Stimulated activated naive B cell treated with anti-CD40 and anti-IgM and Interleukin-4, amounts not matched to agents 10 μg/mL and 1 μg/mL and 100 μg/mL, for 72 hours (primary cell): Measurements from ENCODE around the gene AK9.
A peak's percentile ranks its signal among the peaks of the same experiment; 100 is the strongest.
"Not testable (repeated sequence)": the region's sequence is repeated elsewhere in the genome, so short reads cannot be mapped to it uniquely, and the experiment has no call there.

Source experiments
- ATAC-seq, 2 donors: fragments of 150-1000 bp; cut with Tn5 transposase; replicated peaks; 2 replicates each; pipeline ENCODE4 v1.10.0; 2021; ENCODE audit warnings: moderate library complexity in 1 of 2
- DNase-seq: peaks from one replicate; pipeline ENCODE4 v3.0.0; 2021
- H3K27ac Mint-ChIP-seq: one replicate; pipeline ENCODE4 v1.8.0; 2022; ENCODE audit warnings: mild to moderate bottlenecking, mixed read lengths
- H3K27me3 Mint-ChIP-seq, 2 donors: one replicate each; pipeline ENCODE4 v1.8.0; 2022; ENCODE audit warnings: mixed read lengths in 2 of 2
- H3K36me3 Mint-ChIP-seq, 2 donors: one replicate each; pipeline ENCODE4 v1.8.0; 2022; ENCODE audit warnings: mixed read lengths in 2 of 2, mild to moderate bottlenecking in 1 of 2
- H3K4me1 Mint-ChIP-seq, 2 donors: one replicate each; pipeline ENCODE4 v1.8.0; 2022; ENCODE audit warnings: mixed read lengths in 2 of 2, mild to moderate bottlenecking in 1 of 2
- H3K4me3 Mint-ChIP-seq, 2 donors: one replicate each; pipeline ENCODE4 v1.8.0; 2022; ENCODE audit warnings: mild to moderate bottlenecking in 2 of 2, mixed read lengths in 2 of 2, moderate library complexity in 1 of 2
- H3K9me3 Mint-ChIP-seq, 2 donors: one replicate each; pipeline ENCODE4 v1.8.0; 2022; ENCODE audit warnings: mixed read lengths in 2 of 2, mild to moderate bottlenecking in 1 of 2

AK9 gene

DNA sequence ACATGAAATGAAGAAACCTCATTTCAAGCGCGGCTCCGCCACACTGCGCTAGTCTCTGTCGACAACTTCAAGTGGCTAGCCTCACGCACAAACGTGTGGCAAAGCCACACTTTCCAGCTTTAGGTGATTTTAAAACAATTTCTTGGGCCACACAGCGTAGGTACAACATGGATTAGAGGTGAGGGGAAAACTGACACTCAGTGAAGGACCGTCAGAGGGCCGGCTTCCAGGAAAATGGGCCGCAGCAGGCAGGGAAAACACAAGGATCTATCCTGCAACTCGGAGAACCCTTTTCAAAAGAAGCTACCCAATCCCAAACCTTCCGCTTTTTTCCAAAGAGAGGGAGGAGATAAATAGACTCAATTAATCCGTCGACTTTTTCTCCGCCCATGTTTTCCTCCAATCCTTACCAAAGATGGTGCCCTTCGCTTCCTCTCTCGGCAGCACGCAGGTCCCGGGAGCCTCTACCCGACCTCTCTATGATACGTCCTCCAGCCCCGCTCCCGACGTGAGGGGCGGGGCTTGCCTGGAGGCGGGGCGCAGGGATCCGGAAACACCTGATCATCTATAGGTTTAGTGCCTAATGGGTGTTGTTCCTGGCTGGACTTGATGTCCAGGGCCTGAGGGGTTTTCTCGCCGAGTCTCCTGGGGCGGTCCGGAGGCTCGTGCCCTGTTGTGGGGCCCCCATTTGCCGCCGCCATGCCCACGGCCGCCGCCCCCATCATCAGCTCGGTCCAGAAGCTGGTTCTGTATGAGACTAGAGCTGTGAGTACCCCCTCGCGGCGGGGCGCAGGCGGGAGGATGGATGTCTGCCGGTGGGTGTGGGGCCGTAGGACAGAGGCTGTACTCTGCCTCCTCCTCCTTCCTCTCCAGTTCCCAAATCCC, at the start of gene AK9, which contains the start of gene FIG4:
TSS of gene AK9 (minus strand) at position 466 of the 885 bp plus-strand sequence. CDS start 15,457 bp downstream, outside the sequence.
TSS of gene FIG4 (plus strand) at position 560 of the 885 bp plus-strand sequence. CDS start at position 700, 140 bp downstream.
- Mint-ChIP-seq H3K36me3 (peaks cover 7 to 12% of the 10 kb centered on the region in 2 donors), H3K4me3 (peak within 1 kb of the TSS; percentile 87 to 89), H3K27me3 (no peaks in the 10 kb centered on the region), H3K4me1 (peaks cover 21 to 47% of the 10 kb centered on the region in 2 donors), H3K9me3 (no peaks in the 10 kb centered on the region), H3K27ac (peak within 1 kb of the TSS; percentile 98)
- ATAC-seq: peak; percentile 97
- DNase-seq: peak; percentile 88

DNA sequence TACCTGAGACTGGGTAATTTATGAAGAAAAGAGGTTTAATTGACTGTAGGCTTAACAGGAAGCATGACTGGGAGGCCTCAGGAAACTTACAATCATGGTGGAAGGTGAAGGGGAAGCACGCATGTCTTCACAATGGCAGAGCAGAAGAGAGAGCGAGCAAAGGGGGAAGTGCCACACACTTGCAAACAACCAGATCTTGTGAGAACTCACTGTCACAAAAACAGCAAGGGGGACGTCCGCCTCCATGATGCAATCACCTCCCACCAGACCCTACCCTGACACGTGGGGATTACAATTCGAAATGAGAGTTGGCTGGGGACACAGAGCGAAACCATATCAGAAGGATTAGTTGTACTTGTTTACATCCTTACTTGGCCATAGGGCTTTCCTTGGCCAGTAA, 49.8 kb upstream of the AK9 start:
- ATAC-seq: no peak
- Mint-ChIP-seq H3K4me3 (no peak overlapping the region), H3K4me1 (peaks cover 0 to 8% of the 10 kb centered on the region in 2 donors), H3K27ac (peak overlapping the region; percentile 1), H3K9me3 (peaks cover 2 to 5% of the 10 kb centered on the region in 2 donors), H3K36me3 (peaks cover 44 to 55% of the 10 kb centered on the region in 2 donors), H3K27me3 (no peaks in the 10 kb centered on the region)
- DNase-seq: no peak

DNA sequence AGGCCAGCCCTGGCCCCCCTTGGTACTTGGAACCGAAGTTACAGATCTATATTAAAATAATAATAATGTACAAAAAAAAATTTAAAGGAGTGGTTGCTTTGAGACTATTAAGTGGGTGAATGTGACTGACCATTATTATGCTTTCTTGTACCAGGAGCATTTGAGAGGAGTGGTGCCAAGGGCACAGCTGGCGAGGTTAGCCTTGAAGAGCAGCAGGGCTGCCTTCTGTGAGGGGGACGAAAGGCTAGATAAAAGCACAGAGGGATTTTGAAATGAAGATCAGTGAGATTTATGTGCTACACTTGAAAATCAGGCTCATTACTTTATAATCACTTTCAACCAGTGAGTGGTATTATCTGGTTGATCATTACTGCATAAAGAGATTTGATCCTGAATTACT, 48.7 kb upstream of the AK9 start:
- ATAC-seq: no peak
- Mint-ChIP-seq H3K9me3 (peaks cover 2 to 5% of the 10 kb centered on the region in 2 donors), H3K4me3 (no peak overlapping the region), H3K27ac (no peak overlapping the region), H3K4me1 (peaks cover 0 to 8% of the 10 kb centered on the region in 2 donors), H3K36me3 (peaks cover 36 to 57% of the 10 kb centered on the region in 2 donors), H3K27me3 (no peaks in the 10 kb centered on the region)
- no peak for DNase-seq

DNA sequence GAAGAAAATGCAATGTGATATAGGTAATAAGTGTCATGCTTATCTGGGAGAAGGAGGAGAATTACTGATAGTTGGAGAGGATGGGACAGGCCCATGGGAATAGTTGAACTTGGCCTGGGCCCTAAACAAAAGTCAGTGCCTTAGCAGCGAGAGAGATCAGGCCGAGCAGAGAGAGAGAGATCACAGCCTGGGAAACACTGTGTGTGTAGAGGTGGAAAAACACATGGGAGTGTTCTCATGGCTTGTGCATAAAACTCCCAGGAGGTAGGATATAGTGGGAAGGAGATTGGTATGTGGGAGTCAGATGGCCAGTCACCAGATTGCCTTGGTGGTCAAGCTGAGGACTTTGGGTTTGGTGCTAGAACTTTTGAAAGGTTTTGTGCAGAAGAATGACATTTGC, 47.7 kb upstream of the AK9 start:
- ATAC-seq: no peak
- H3K4me3 Mint-ChIP-seq: no peak overlapping the region
- DNase-seq: no peak
- peaks cover 2 to 5% of the 10 kb centered on the region in 2 donors for H3K9me3 Mint-ChIP-seq
- no peaks in the 10 kb centered on the region for H3K27me3 Mint-ChIP-seq
- H3K4me1 Mint-ChIP-seq: peaks cover 0 to 7% of the 10 kb centered on the region in 2 donors
- peaks cover 29 to 50% of the 10 kb centered on the region in 2 donors for H3K36me3 Mint-ChIP-seq
- H3K27ac Mint-ChIP-seq: no peak overlapping the region

DNA sequence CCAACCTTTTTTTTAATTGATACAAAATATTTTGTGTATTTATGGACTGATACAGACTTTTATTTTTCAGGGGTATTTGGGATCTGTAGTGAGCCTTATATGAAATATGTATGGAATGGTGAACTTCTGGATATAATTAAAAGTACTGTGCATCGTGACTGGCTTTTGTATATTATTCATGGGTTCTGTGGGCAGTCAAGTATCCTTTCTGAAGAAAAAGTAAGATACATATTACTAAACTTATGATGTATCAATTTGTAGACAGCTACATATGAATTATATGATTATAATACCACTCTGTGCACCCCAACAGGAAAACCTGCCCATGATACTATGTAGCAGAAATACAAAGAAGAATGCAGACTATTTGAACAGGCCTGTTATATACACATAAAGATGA, 47.3 kb upstream of the AK9 start:
- ATAC-seq: no peak
- peaks cover 0 to 5% of the 10 kb centered on the region in 2 donors for H3K4me1 Mint-ChIP-seq
- H3K4me3 Mint-ChIP-seq: no peak overlapping the region
- H3K36me3 Mint-ChIP-seq: peaks cover 28 to 48% of the 10 kb centered on the region in 2 donors
- no peak for DNase-seq
- H3K27me3 Mint-ChIP-seq: no peaks in the 10 kb centered on the region
- no peak overlapping the region for H3K27ac Mint-ChIP-seq
- peaks cover 2 to 5% of the 10 kb centered on the region in 2 donors for H3K9me3 Mint-ChIP-seq

DNA sequence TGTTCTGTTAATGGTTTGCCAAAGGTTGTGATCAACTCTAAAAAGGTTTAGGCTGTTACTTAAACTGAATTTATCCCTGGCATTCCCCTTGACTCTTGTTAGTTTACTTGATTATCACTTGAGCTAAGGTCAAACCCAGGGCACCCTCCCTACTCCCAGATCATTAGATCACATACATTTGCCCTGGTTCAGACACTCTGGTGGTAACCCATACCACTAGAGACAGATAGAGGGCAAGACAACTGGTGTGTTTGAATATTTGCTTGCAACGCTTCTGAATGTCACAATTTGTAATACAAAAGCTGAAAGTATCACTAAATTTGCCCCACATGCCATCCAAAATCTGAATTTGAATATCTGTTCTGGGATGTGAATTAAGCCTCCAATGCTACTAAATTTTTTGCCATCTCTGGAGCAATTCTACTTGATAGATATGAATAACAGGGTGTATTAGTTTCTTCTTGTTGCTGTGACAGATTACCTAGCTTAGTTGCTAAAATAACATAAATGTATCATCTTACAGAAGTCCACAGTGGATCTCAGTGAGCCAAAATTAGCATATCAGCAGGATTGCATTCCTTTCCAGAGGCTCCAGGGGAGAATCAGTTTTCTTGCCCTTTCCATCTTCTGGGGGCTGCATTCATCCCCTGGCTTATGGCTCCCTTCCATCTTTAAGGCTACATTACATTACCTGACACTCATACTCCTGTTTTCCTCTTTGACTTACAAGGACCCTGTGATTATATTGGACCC, 45.4 kb upstream of the AK9 start:
- DNase-seq: no peak
- no peaks in the 10 kb centered on the region for H3K27me3 Mint-ChIP-seq
- no peak overlapping the region for H3K27ac Mint-ChIP-seq
- H3K4me3 Mint-ChIP-seq: no peak overlapping the region
- no peak for ATAC-seq
- peaks cover 2 to 5% of the 10 kb centered on the region in 2 donors for H3K9me3 Mint-ChIP-seq
- peaks cover 0 to 5% of the 10 kb centered on the region in 2 donors for H3K4me1 Mint-ChIP-seq
- H3K36me3 Mint-ChIP-seq: peaks cover 28 to 45% of the 10 kb centered on the region in 2 donors

DNA sequence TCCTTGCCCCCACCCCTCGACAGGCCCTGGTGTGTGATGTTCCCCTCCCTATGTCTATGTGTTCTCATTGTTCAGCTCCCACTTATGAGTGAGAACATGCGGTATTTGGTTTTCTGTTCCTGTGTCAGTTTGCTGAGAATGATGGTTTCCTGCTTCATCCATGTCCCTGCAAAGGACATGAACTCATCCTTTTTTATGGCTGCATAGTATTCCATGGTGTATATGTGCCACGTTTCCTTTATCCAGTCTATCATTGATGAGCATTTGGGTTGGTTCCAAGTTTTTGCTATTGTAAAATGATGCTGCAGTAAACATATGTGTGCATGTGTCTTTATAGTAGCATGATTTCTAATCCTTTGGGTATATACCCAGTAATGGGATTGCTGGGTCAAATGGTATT, 34.2 kb upstream of the AK9 start:
- H3K4me3 Mint-ChIP-seq, H3K9me3 Mint-ChIP-seq, DNase-seq, H3K4me1 Mint-ChIP-seq, H3K27me3 Mint-ChIP-seq, ATAC-seq, H3K27ac Mint-ChIP-seq: not testable (repeated sequence)
- H3K36me3 Mint-ChIP-seq: peaks cover 39 to 51% of the 10 kb centered on the region in 2 donors

DNA sequence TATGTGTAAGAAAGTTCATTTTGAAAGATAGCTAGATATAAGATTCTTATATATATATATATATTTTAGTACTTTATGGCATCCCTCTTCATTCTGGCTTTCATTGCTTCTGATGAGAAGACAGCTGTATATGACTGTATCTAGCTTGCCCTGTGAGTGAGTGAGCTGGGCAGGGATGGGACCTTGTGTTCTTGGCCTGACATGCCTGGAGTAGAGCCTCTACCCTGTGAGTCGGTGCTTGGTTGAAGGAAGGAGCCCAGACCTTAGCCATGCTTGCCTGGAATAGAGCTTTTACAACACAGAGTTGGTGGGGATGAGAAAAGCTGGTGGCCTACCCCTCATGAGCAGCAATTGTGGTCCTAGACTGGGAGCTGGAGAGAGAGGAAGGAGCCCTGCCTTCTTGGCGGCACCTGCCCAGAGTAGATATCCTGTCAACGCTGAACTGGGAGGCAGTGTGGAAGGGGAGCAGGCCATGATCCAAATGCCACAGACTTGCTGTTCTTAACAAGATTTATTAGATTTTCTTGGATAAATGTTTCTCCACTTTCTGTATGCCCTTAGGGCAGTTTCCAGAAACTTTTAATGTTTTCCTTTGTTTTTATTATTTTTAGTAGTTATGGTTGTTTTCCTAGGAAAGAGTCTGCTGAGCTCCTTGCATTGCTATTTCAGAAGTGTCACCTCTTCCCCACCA, 31.7 kb upstream of the AK9 start:
- peaks cover 9 to 11% of the 10 kb centered on the region in 2 donors for H3K4me1 Mint-ChIP-seq
- DNase-seq: no peak

DNA sequence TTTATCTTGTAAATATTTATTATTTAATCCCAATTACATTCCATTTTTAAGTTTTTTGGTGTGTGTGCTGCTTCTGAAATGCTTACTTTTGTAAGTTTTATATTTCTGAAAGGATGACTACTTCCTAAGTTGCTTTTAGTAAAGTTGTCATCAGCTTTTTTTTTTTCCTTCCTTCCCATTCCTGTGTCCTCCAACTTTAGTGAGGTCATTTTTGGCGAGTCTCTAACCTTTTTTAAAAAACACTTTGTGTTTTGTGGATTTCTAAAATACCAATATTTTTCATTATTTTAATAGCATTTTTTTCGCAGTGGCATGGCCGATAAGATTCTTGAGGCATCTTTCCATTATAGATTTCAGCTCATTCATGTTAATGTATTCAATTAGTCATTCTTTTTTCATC, 31.0 kb upstream of the AK9 start:
- Mint-ChIP-seq H3K9me3 (peaks cover 2 to 4% of the 10 kb centered on the region in 2 donors), H3K36me3 (peaks cover 50 to 66% of the 10 kb centered on the region in 2 donors), H3K27me3 (no peaks in the 10 kb centered on the region), H3K4me1 (peaks cover 16% of the 10 kb centered on the region in 2 donors), H3K4me3 (no peak overlapping the region), H3K27ac (no peak overlapping the region)
- ATAC-seq: no peak
- DNase-seq: no peak

More for the DNA sequence above, 31.7 kb upstream of the AK9 start:
- H3K4me3 Mint-ChIP-seq: no peak overlapping the region
- H3K9me3 Mint-ChIP-seq: peaks cover 2 to 4% of the 10 kb centered on the region in 2 donors
- H3K36me3 Mint-ChIP-seq: peaks cover 46 to 63% of the 10 kb centered on the region in 2 donors
- no peak for ATAC-seq
- H3K27me3 Mint-ChIP-seq: no peaks in the 10 kb centered on the region
- no peak overlapping the region for H3K27ac Mint-ChIP-seq

DNA sequence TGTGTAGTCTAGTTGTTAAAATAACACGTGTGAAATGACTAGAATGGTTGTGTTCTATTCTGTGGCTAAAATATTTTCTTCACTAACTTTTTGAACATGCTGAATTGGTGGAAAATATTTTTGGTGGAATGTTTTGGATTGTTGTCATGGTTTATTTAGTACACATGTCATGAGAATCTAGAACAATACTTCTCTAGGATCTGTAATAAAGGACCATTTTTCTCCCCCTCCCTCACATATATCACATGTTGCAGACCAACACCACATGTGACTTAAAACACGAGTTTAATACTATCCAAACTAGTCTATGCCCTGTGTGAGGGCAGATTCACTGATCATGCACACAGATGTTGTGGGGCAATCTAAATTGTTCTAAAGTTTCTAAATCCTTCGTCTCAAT, 29.3 kb upstream of the AK9 start:
- Mint-ChIP-seq H3K4me1 (peaks cover 16% of the 10 kb centered on the region in 2 donors), H3K4me3 (no peak overlapping the region), H3K27me3 (no peaks in the 10 kb centered on the region), H3K27ac (no peak overlapping the region), H3K9me3 (peaks cover 2 to 4% of the 10 kb centered on the region in 2 donors), H3K36me3 (peaks cover 36 to 50% of the 10 kb centered on the region in 2 donors)
- DNase-seq (no peak), ATAC-seq (no peak)

DNA sequence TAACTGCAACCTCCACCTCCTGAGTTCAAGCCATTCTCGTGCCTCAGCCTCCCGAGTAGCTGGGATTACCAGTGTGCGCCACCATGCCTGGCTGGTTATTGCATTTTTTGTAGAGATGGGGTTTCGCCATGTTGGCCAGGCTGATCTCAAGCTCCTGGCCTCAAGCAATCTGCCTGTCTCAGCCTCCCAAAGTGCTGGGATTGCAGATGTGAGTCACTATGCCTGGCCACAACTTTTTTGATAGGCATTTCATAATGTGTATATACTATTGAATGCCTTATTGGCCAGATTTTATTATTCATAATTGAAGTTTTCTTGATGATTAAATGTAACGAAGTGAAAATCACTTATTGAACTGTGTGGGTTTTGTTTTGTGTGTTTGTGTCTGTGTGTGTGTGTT, 28.0 kb upstream of the AK9 start:
- DNase-seq: no peak
- no peak for ATAC-seq
- no peak overlapping the region for H3K27ac Mint-ChIP-seq

DNA sequence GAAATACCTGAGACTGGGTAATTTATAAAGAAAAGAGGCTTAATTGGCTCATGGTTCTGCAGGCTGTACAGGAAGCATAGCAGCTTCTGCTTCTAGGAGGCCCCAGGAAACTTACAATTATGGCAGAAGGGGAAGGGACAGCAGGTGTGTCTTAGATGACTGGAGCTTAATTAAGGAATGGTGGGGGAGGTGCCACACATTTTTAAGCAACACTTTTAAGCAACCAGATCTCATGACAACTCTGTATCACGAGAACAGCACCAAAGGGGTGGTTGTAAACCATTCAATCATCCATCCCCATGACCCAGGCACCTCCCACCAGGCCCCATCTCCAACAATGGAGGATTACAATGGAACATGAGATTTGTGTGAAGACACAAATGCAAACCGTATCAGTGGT, 27.0 kb upstream of the AK9 start:
- H3K27me3 Mint-ChIP-seq: no peaks in the 10 kb centered on the region
- no peaks in the 10 kb centered on the region for H3K9me3 Mint-ChIP-seq
- H3K36me3 Mint-ChIP-seq: peaks cover 24 to 34% of the 10 kb centered on the region in 2 donors
- ATAC-seq (no peak), DNase-seq (no peak)
- H3K27ac Mint-ChIP-seq: no peak overlapping the region
- no peak overlapping the region for H3K4me3 Mint-ChIP-seq
- peaks cover 21 to 27% of the 10 kb centered on the region in 2 donors for H3K4me1 Mint-ChIP-seq

More for the DNA sequence above, 28.0 kb upstream of the AK9 start:
- Mint-ChIP-seq H3K27me3 (no peaks in the 10 kb centered on the region), H3K4me3 (no peak overlapping the region), H3K4me1 (peaks cover 16 to 19% of the 10 kb centered on the region in 2 donors), H3K36me3 (peaks cover 26 to 40% of the 10 kb centered on the region in 2 donors), H3K9me3 (no peaks in the 10 kb centered on the region)

DNA sequence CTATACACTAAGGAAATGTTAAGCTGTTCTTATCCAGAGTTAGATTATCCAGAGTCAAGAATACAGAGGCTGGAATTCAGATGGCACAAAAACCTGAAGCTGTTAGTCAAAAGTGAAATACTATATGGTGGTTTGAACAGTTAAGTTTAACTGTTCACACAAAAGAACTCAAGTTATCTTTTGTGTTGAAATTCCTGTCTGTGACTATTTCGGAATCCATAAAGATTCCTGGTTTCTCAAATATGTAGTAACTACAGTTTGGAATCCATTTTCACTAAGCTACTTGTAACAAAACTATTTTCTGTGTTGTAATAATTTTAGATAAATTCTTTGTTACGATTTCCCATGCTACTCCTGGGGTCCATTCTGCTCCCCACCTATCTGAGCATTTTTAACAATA, 24.6 kb upstream of the AK9 start:
- H3K4me1 Mint-ChIP-seq: peaks cover 28 to 39% of the 10 kb centered on the region in 2 donors
- ATAC-seq (no peak), DNase-seq (no peak)
- no peak overlapping the region for H3K27ac Mint-ChIP-seq
- H3K36me3 Mint-ChIP-seq: peaks cover 18 to 26% of the 10 kb centered on the region in 2 donors
- H3K4me3 Mint-ChIP-seq: no peak overlapping the region
- H3K9me3 Mint-ChIP-seq: no peaks in the 10 kb centered on the region
- H3K27me3 Mint-ChIP-seq: no peaks in the 10 kb centered on the region

DNA sequence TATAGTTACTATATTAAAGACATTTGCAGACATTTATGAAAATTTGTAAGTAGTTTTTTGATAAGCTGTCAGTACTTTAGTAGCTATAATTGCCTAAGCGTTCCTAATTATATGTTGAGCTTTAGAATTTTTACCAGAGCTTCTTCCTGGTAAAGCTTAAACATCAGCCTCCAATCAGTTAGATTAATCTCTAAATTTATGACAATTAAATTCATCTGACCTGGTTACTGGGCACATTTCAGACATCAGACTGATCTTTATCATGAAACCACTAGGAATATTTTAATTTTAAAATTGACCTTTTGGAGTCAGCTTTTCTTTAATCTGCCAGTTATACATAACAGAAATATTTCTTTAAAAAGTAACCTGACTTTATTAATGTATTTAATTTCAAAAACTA, 23.6 kb upstream of the AK9 start:
- Mint-ChIP-seq H3K27ac (no peak overlapping the region), H3K9me3 (no peaks in the 10 kb centered on the region), H3K4me1 (peaks cover 32 to 45% of the 10 kb centered on the region in 2 donors), H3K27me3 (no peaks in the 10 kb centered on the region), H3K36me3 (peaks cover 26 to 31% of the 10 kb centered on the region in 2 donors), H3K4me3 (no peak overlapping the region)
- no peak for ATAC-seq
- DNase-seq: no peak
